Stomach (tissue), 4 donors: ENCODE data around the gene PRR11.

Experiments
- EP300 ChIP-seq: sonication (generic); formaldehyde crosslinking; IDR thresholded peaks from one replicate; pipeline ENCODE4 v1.6.1; 2017; ENCODE audit warnings: antibody characterized with exemption
- POLR2A ChIP-seq, 4 donors: fragments of 450-650 bp; IDR thresholded peaks; one replicate each; pipeline ENCODE4 v1.6.1; 2016; ENCODE audit warnings: antibody characterized with exemption in 4 of 4, control low read depth in 2 of 4, mild to moderate bottlenecking in 1 of 4, moderate library complexity in 1 of 4
- POLR2AphosphoS5 ChIP-seq, 3 donors: sonication (generic); formaldehyde crosslinking; IDR thresholded peaks; one replicate each; pipeline ENCODE4 v1.6.1; 2016; ENCODE audit warnings: antibody characterized with exemption in 3 of 3
- TF ChIP-seq, protein P1 (sequence below), 7 experiments: fragments of 450-650 bp in 4 of 7; fragments of 200-600 bp in 3 of 7; sonication (generic) in 3 of 7; IDR thresholded peaks; one replicate each; pipeline ENCODE4 v1.5.1; 2016 to 2019; ENCODE audit warnings: antibody characterized with exemption in 7 of 7, control low read depth in 2 of 7, mild to moderate bottlenecking in 1 of 7

DNA sequence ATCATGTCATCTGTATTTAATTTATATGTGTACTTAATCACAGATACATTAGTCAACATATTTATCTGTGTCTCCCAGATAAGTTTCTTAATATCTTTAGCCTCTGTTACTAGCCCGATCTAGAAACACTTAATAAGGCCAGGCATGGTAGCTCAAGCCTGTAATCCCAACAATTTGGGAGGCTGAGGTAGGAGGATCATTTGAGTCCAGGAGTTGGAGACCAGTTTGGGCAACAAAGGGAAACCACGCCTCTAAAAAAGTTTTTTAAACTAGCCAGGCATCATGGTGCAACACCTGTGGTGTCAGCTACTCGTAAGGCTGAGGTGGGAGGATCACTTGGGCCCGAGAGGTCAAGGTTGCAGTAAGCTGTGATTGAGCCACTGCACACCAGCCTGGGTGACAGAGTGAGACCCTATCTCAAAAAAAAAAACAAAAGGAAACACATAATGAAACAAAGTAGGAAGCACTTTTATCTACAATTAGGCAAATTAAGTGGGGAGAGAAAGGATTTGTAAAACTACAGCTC, 9.9 kb upstream of the PRR11 start:
- TF ChIP-seq, protein P1, sequence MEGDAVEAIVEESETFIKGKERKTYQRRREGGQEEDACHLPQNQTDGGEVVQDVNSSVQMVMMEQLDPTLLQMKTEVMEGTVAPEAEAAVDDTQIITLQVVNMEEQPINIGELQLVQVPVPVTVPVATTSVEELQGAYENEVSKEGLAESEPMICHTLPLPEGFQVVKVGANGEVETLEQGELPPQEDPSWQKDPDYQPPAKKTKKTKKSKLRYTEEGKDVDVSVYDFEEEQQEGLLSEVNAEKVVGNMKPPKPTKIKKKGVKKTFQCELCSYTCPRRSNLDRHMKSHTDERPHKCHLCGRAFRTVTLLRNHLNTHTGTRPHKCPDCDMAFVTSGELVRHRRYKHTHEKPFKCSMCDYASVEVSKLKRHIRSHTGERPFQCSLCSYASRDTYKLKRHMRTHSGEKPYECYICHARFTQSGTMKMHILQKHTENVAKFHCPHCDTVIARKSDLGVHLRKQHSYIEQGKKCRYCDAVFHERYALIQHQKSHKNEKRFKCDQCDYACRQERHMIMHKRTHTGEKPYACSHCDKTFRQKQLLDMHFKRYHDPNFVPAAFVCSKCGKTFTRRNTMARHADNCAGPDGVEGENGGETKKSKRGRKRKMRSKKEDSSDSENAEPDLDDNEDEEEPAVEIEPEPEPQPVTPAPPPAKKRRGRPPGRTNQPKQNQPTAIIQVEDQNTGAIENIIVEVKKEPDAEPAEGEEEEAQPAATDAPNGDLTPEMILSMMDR (IDR thresholded peaks at IDR 0.05), result no peak
- TF ChIP-seq POLR2A (IDR thresholded peaks at IDR 0.05) (no peak), EP300 (no peak), POLR2AphosphoS5 (IDR thresholded peaks at IDR 0.05) (no peak)
